BE2C (cell line): ENCODE data around the gene GOSR2.

Experiments
- DNase-seq: peaks from one replicate; pipeline ENCODE4 v3.0.0-alpha.2; 2020
- H3K27me3 ChIP-seq: fragments of 250-450 bp; sonication (Bioruptor Pico); 2 replicates; pipeline ENCODE4 v1.5.1; 2020; ENCODE audit warnings: mild to moderate bottlenecking
- H3K36me3 ChIP-seq: fragments of 250-450 bp; sonication (Bioruptor Pico); 2 replicates; pipeline ENCODE4 v1.5.1; 2020; ENCODE audit warnings: mild to moderate bottlenecking
- H3K4me1 ChIP-seq: fragments of 250-450 bp; sonication (Bioruptor Pico); 2 replicates; pipeline ENCODE4 v1.5.1; 2020
- H3K4me3 ChIP-seq: 2 replicates; pipeline ENCODE4 v1.5.1; 2011; ENCODE audit warnings: low read depth, low read length
- H3K9me3 ChIP-seq: fragments of 250-450 bp; sonication (Bioruptor Pico); 2 replicates; pipeline ENCODE4 v1.5.1; 2020
- CTCF ChIP-seq: IDR thresholded peaks from 2 replicates; pipeline ENCODE4 v1.5.1; 2012; ENCODE audit warnings: mild to moderate bottlenecking, low read depth, low read length

Gene GOSR2

GRCh38 chr17:46883871-46884520, 39.0 kb upstream of the GOSR2 start:
- no peak for TF ChIP-seq CTCF
- Histone ChIP-seq H3K36me3 (no peaks in the 10 kb centered on the region), H3K27me3 (no peaks in the 10 kb centered on the region), H3K4me3 (no peak overlapping the region), H3K9me3 (no peaks in the 10 kb centered on the region), H3K4me1 (no peaks in the 10 kb centered on the region)
- DNase-seq = no peak

GRCh38 chr17:46884552-46884951, 38.4 kb upstream of the GOSR2 start:
- Histone ChIP-seq H3K27me3 (no peaks in the 10 kb centered on the region), H3K4me1 (no peaks in the 10 kb centered on the region), H3K9me3 (no peaks in the 10 kb centered on the region), H3K4me3 (no peak overlapping the region), H3K36me3 (no peaks in the 10 kb centered on the region)
- no peak for DNase-seq
- no peak for TF ChIP-seq CTCF

GRCh38 chr17:46885415-46886309, 37.3 kb upstream of the GOSR2 start:
- H3K27me3 ChIP-seq = no peaks in the 10 kb centered on the region
- no peaks in the 10 kb centered on the region for H3K36me3 ChIP-seq
- H3K4me1 ChIP-seq = no peaks in the 10 kb centered on the region
- no peak for TF ChIP-seq CTCF
- no peak for DNase-seq
- H3K4me3 ChIP-seq = no peak overlapping the region
- H3K9me3 ChIP-seq = no peaks in the 10 kb centered on the region

GRCh38 chr17:46886310-46886663, 36.7 kb upstream of the GOSR2 start:
- Histone ChIP-seq H3K4me3 (no peak overlapping the region), H3K27me3 (no peaks in the 10 kb centered on the region), H3K36me3 (no peaks in the 10 kb centered on the region), H3K4me1 (no peaks in the 10 kb centered on the region), H3K9me3 (no peaks in the 10 kb centered on the region)
- no peak for TF ChIP-seq CTCF
- DNase-seq = no peak

GRCh38 chr17:46887717-46888116, 35.2 kb upstream of the GOSR2 start:
- DNase-seq = no peak
- Histone ChIP-seq H3K4me1 (no peaks in the 10 kb centered on the region), H3K9me3 (no peaks in the 10 kb centered on the region), H3K4me3 (no peak overlapping the region), H3K27me3 (peaks cover 5% of the 10 kb centered on the region; the same call in 1 of the 2 replicates), H3K36me3 (no peaks in the 10 kb centered on the region)
- TF ChIP-seq CTCF = no peak

- Histone ChIP-seq H3K4me1 (no peaks in the 10 kb centered on the region), H3K27me3 (peaks cover 9% of the 10 kb centered on the region), H3K36me3 (no peaks in the 10 kb centered on the region), H3K9me3 (no peaks in the 10 kb centered on the region), H3K4me3 (no peak overlapping the region)
- no peak for DNase-seq
- TF ChIP-seq CTCF = no peak
These were observed 34.2 kb upstream of the GOSR2 start for GRCh38 chr17:46888727-46889126.
